ENCODE measurements around the gene ENAH. TPM values are rescaled to one million over a fixed set of nuclear protein-coding genes. Genes with fewer than 3 reads are reported as not detected.
"Not testable (repeated sequence)": the region's sequence is repeated elsewhere in the genome, so short reads cannot be mapped to it uniquely, and the experiment has no call there.

Gene ENAH
- total RNA-seq: 10 to 100 TPM; 18.7 to 60.7 (median 30.5) TPM

GRCh38 chr1:225652729-225653462 lies at the start of gene ENAH:
ENAH (minus strand) TSS chr1:225653123; CDS start chr1:225652690, 433 bp downstream.
- peak; percentile 76 for ATAC-seq (ENCODE audit: low FRiP score)
- TF ChIP-seq CTCF (IDR thresholded peaks at IDR 0.05): no peak
- DNase-seq (ENCODE audit: low spot score): no peak

- DNase-seq (ENCODE audit: low spot score) (no peak), ATAC-seq (ENCODE audit: low FRiP score) (no peak)
- TF ChIP-seq CTCF (IDR thresholded peaks at IDR 0.05): no peak
These were observed 48.1 kb upstream of the ENAH start for GRCh38 chr1:225700889-225701465.

- DNase-seq (ENCODE audit: low spot score) (no peak), ATAC-seq (ENCODE audit: low FRiP score) (peak; percentile 51)
- no peak for TF ChIP-seq CTCF (IDR thresholded peaks at IDR 0.05)
These were observed 47.4 kb upstream of the ENAH start for GRCh38 chr1:225700164-225700821.

GRCh38 chr1:225699336-225699735 lies 46.4 kb upstream of the ENAH start:
- no peak for DNase-seq (ENCODE audit: low spot score)
- no peak for ATAC-seq (ENCODE audit: low FRiP score)
- TF ChIP-seq CTCF (IDR thresholded peaks at IDR 0.05): no peak

- DNase-seq (ENCODE audit: low spot score); ATAC-seq (ENCODE audit: low FRiP score): not testable (repeated sequence)
These were observed 45.3 kb upstream of the ENAH start for GRCh38 chr1:225698194-225698593.

GRCh38 chr1:225697428-225697827 lies 44.5 kb upstream of the ENAH start:
- DNase-seq (ENCODE audit: low spot score) (no peak), ATAC-seq (ENCODE audit: low FRiP score) (no peak)
- no peak for TF ChIP-seq CTCF (IDR thresholded peaks at IDR 0.05)

GRCh38 chr1:225695578-225696337 lies 42.8 kb upstream of the ENAH start:
- no peak for TF ChIP-seq CTCF (IDR thresholded peaks at IDR 0.05)
- no peak for DNase-seq (ENCODE audit: low spot score)
- no peak for ATAC-seq (ENCODE audit: low FRiP score)
